Gastroesophageal sphincter (tissue), 4 donors: Measurements from ENCODE around the gene FAM163B. TPM values are rescaled to one million over a fixed set of nuclear protein-coding genes. Genes with fewer than 3 reads are reported as not detected.

ENCODE experiments used
- ATAC-seq: fragments of 150-250 bp; one replicate; pipeline ENCODE4 v1.9.1; 2016; ENCODE audit warnings: mild to moderate bottlenecking, moderate library complexity
- H3K27ac ChIP-seq, 4 donors: fragments of 200-600 bp; sonication (generic) in 3 of 4; 1 replicate in 3 of 4; 2 replicates in 1 of 4; pipeline ENCODE4 v1.5.1; 2016 to 2019
- H3K27me3 ChIP-seq: fragments of 200-600 bp; sonication (generic); one replicate; pipeline ENCODE4 v1.5.1; 2019
- H3K36me3 ChIP-seq, 2 donors: fragments of 200-600 bp; sonication (generic); one replicate each; pipeline ENCODE4 v1.5.1; 2019; ENCODE audit warnings: control low read depth in 1 of 2
- H3K4me1 ChIP-seq, 3 donors: fragments of 200-600 bp; sonication (generic); 1 replicate in 2 of 3; 2 replicates in 1 of 3; pipeline ENCODE4 v1.5.1; 2016 to 2019; ENCODE audit warnings: control low read depth in 2 of 3
- H3K4me3 ChIP-seq, 2 donors: fragments of 200-600 bp; sonication (generic); one replicate each; pipeline ENCODE4 v1.5.1; 2019; ENCODE audit warnings: mild to moderate bottlenecking in 1 of 2, moderate library complexity in 1 of 2
- H3K9me3 ChIP-seq, 3 donors: fragments of 200-600 bp; sonication (generic); one replicate each; pipeline ENCODE4 v1.5.1; 2017 to 2019; ENCODE audit warnings: control low read depth in 2 of 3
- CTCF ChIP-seq, 4 experiments: fragments of 200-600 bp in 2 of 4; fragments of 450-650 bp in 2 of 4; sonication (generic) in 1 of 4; IDR thresholded peaks; one replicate each; pipeline ENCODE4 v1.5.1; 2017 to 2019; ENCODE audit warnings: antibody characterized with exemption in 4 of 4, mild to moderate bottlenecking in 2 of 4, moderate library complexity in 2 of 4
- EP300 ChIP-seq: sonication (generic); formaldehyde crosslinking; IDR thresholded peaks from one replicate; pipeline ENCODE4 v1.6.1; 2017; ENCODE audit warnings: antibody characterized with exemption, mild to moderate bottlenecking
- POLR2A ChIP-seq, 2 donors: fragments of 450-650 bp; IDR thresholded peaks; one replicate each; pipeline ENCODE4 v1.6.1; 2017; ENCODE audit warnings: antibody characterized with exemption in 2 of 2, mild to moderate bottlenecking in 2 of 2, moderate library complexity in 1 of 2
- POLR2AphosphoS5 ChIP-seq: sonication (generic); formaldehyde crosslinking; IDR thresholded peaks from one replicate; pipeline ENCODE4 v1.6.1; 2017; ENCODE audit warnings: antibody characterized with exemption
- WGBS, 2 donors: methylation state at CpG; one replicate each; pipeline ENCODE4 v1.1.5; 2018; ENCODE audit warnings: low coverage in 1 of 2; 5-methylcytosine and 5-hydroxymethylcytosine counted together
- total RNA-seq, 4 donors: library from RNA; depleted of rRNA; stranded (reverse); fragments of >200 nt; gene quantifications; one replicate each; pipeline ENCODE4 v1.1.0, GENCODE V29; 2016

The FAM163B gene
- total RNA-seq, 4 donors from 2014 or later: not detected

DNA sequence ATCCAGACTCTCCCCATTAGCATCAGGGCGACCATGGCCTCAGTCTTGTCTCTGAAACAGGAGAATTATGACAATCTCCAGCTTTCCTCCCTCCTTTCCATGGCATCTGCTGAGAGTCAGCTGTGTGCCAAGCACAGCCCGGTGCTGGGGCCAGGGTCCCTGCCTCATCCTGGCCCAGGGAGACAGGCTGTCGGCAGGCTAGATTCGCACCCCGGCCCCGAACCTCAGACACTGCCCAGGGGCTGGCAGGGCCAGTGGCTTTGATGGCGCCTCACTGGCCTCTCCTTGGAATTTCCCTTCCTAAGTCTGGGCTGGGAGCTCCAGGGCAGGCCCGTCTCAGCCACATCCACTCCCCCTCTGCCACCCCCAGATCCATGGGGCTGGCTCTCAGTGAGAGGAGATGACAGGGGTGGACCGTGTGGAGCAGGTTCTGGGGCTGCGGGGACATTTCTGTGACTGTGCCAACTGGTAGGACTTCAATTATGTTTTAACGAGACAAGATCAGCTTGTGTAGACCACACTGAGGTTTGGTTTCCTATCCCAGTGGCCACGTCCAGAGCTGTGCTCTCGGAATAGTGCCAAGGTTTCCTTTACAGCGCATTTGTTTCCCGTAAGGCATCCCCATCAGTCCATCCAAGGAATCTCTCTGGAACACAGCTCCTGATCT is 15.5 kb downstream of the FAM163B start:
- Histone ChIP-seq H3K27ac (no peak overlapping the region), H3K27me3 (peaks cover 63% of the 10 kb centered on the region), H3K4me1 (no peaks in the 10 kb centered on the region), H3K36me3 (no peaks in the 10 kb centered on the region), H3K4me3 (no peak overlapping the region), H3K9me3 (peaks cover 0 to 25% (median 0%) of the 10 kb centered on the region in 3 donors)
- no peak for TF ChIP-seq POLR2AphosphoS5
- TF ChIP-seq POLR2A (IDR thresholded peaks at IDR 0.05): no peak
- TF ChIP-seq EP300: no peak
- TF ChIP-seq CTCF (IDR thresholded peaks at IDR 0.05): no peak
- WGBS, 2 donors: 74% methylated on average over 6 of the region's 15 CpGs; no CpG with 5 or more reads in 1 of the 2 donors
- no peak for ATAC-seq

DNA sequence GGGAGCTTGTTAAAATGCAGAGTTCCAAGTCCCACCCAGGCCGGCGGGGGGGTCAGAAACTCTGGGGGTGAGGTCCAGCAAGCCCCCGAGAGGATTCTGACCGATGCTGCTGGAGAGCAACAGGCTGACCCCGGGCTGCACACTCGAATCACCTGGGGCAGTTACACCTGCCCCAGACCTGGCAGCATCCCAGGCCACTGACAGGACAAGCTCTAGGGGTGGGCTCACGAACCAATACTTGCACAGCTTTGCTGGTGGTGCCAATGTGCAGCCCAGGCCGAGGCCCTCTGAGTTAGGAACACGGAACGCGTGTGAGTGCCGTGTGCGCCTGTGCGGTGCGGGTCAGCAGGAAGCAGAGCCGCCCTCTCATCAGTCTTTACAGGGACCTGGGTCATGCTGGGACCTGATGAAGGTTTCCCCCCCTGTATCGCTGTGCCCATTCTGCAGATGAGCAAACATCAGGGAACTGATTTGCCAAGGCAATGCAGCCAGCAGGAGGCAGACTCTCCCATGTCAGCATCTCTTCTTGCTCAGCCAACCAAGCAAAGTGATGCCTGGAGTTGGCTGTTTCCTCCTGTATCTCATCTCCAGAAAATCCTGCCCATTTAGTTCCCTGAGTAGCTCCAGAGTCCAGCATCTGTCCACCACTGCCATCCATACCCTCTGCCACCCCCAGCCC is 16.3 kb downstream of the FAM163B start:
- 70% methylated on average over 2 of the region's 17 CpGs; no CpG with 5 or more reads in 1 of the 2 donors for WGBS, 2 donors
- Histone ChIP-seq H3K36me3 (no peaks in the 10 kb centered on the region), H3K27me3 (peaks cover 69% of the 10 kb centered on the region), H3K9me3 (peaks cover 0 to 17% (median 0%) of the 10 kb centered on the region in 3 donors), H3K4me3 (no peak overlapping the region), H3K4me1 (no peaks in the 10 kb centered on the region), H3K27ac (no peak overlapping the region)
- TF ChIP-seq CTCF (IDR thresholded peaks at IDR 0.05) (no peak), POLR2A (IDR thresholded peaks at IDR 0.05) (no peak), EP300 (no peak), POLR2AphosphoS5 (no peak)
- ATAC-seq: no peak

GRCh38 chr9:133591985-133592384 is 17.2 kb downstream of the FAM163B start:
- 47% methylated on average over 5 of the region's 10 CpGs; no CpG with 5 or more reads in 1 of the 2 donors for WGBS, 2 donors
- Histone ChIP-seq H3K9me3 (peaks cover 0 to 8% (median 0%) of the 10 kb centered on the region in 3 donors), H3K4me1 (no peaks in the 10 kb centered on the region), H3K27me3 (peaks cover 78% of the 10 kb centered on the region), H3K27ac (no peak overlapping the region), H3K4me3 (no peak overlapping the region), H3K36me3 (no peaks in the 10 kb centered on the region)
- ATAC-seq: no peak
- no peak for TF ChIP-seq CTCF (IDR thresholded peaks at IDR 0.05)
- no peak for TF ChIP-seq POLR2AphosphoS5
- no peak for TF ChIP-seq EP300
- TF ChIP-seq POLR2A (IDR thresholded peaks at IDR 0.05): no peak

DNA sequence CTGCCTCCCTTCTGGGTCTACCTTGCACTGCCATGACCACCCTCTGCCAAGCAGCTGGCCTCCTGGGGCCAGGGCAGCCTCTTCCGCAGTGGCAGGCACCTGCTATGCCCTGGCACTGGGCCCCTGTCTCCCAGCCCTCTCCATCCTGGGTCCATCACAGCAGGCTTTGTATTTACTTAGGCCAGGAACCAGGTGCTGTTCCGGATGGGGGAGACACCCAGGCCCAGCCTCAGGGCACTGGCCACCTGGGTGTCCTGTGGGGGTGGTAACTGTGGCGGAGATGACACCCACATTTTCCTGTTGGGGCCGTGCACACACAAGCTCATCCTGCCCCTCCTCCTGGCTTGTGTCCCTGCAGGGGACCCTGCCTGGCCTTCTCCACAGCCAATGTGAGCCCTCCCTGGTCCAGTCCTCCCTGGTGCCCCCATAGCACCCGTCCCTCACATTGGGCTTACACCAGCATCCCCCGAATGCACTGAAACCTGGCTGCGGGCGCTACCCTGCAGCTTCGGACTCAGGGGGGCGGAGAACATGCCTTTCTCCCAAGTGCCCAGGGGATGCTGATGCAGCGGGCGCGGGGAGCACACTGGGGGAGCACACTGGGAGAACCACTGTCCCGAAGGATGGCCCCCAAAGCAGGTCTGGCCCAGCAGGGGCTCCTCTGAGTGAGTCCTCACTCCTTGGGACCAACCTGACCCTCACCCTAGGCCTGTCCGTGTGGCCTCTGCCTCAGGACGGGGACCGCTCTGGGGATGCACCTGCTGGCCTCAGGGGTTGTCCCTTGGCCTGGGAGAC is 17.9 kb downstream of the FAM163B start:
- H3K27ac ChIP-seq: no peak overlapping the region
- no peak for TF ChIP-seq POLR2A (IDR thresholded peaks at IDR 0.05)
- TF ChIP-seq CTCF (IDR thresholded peaks at IDR 0.05): no peak
- no peak for TF ChIP-seq POLR2AphosphoS5
- no peak for TF ChIP-seq EP300
- peaks cover 85% of the 10 kb centered on the region for H3K27me3 ChIP-seq
- peaks cover 0 to 1% (median 0%) of the 10 kb centered on the region in 3 donors for H3K9me3 ChIP-seq
- no peaks in the 10 kb centered on the region for H3K36me3 ChIP-seq
- no peaks in the 10 kb centered on the region for H3K4me1 ChIP-seq
- 90% methylated on average over 2 of the region's 17 CpGs; no CpG with 5 or more reads in 1 of the 2 donors for WGBS, 2 donors
- no peak overlapping the region for H3K4me3 ChIP-seq
- no peak for ATAC-seq
